ENCODE measurements around the gene KRT3.

KRT3 gene

GRCh38 chr12:52813885-52814709, 18.2 kb upstream of the KRT3 start, which contains the start of gene KRT4:
TSS of gene KRT4 (minus strand) at chr12:52814116. CDS start at chr12:52814058, 58 bp downstream.
- DNase-seq (ENCODE audit: low read depth) = no peak

GRCh38 chr12:52813203-52813819, 17.4 kb upstream of the KRT3 start:
- no peak for DNase-seq (ENCODE audit: low read depth)

GRCh38 chr12:52812749-52813148, 16.8 kb upstream of the KRT3 start:
- DNase-seq (ENCODE audit: low read depth) = no peak

- no peak for DNase-seq (ENCODE audit: low read depth)
These were observed 16.1 kb upstream of the KRT3 start for GRCh38 chr12:52812073-52812400.

GRCh38 chr12:52811191-52812072, 15.5 kb upstream of the KRT3 start:
- DNase-seq (ENCODE audit: low read depth) = no peak

GRCh38 chr12:52810554-52810953, 14.6 kb upstream of the KRT3 start:
- DNase-seq (ENCODE audit: low read depth) = no peak

- DNase-seq (ENCODE audit: low read depth) = no peak
These were observed 13.2 kb upstream of the KRT3 start for GRCh38 chr12:52809166-52809565.

- no peak for DNase-seq (ENCODE audit: low read depth)
These were observed 12.8 kb upstream of the KRT3 start for GRCh38 chr12:52808573-52809160.

- no peak for DNase-seq (ENCODE audit: low read depth)
These were observed 11.9 kb upstream of the KRT3 start for GRCh38 chr12:52807544-52808470.

- no peak for DNase-seq (ENCODE audit: low read depth)
These were observed 11.1 kb upstream of the KRT3 start for GRCh38 chr12:52806821-52807543.

GRCh38 chr12:52806169-52806811, 10.4 kb upstream of the KRT3 start:
- no peak for DNase-seq (ENCODE audit: low read depth)

- DNase-seq (ENCODE audit: low read depth) = no peak
These were observed 9.8 kb upstream of the KRT3 start for GRCh38 chr12:52805739-52806138.

GRCh38 chr12:52805000-52805399, 9.1 kb upstream of the KRT3 start:
- DNase-seq (ENCODE audit: low read depth) = no peak

- no peak for DNase-seq (ENCODE audit: low read depth)
These were observed 6.5 kb upstream of the KRT3 start for GRCh38 chr12:52802442-52802841.

GRCh38 chr12:52801773-52802172, 5.9 kb upstream of the KRT3 start:
- DNase-seq (ENCODE audit: low read depth) = no peak

GRCh38 chr12:52800259-52800917, 4.5 kb upstream of the KRT3 start:
- no peak for DNase-seq (ENCODE audit: low read depth)

- no peak for DNase-seq (ENCODE audit: low read depth)
These were observed 3.7 kb upstream of the KRT3 start for GRCh38 chr12:52799505-52800211.

GRCh38 chr12:52798671-52799504, 3.0 kb upstream of the KRT3 start:
- DNase-seq (ENCODE audit: low read depth) = no peak

All from stimulated activated CD8-positive, alpha-beta memory T cell treated with anti-CD3 and anti-CD28 coated beads, Interleukin-12 subunit alpha, Interleukin-12 subunit beta, amount 100 ng/mL, for 4 hours (primary cell).